ENCODE data around the gene PAF1. TPM values are rescaled to one million over a fixed set of nuclear protein-coding genes. Genes with fewer than 3 reads are reported as not detected.
"Not testable (repeated sequence)": the region's sequence is repeated elsewhere in the genome, so short reads cannot be mapped to it uniquely, and the experiment has no call there.

The PAF1 gene
- total RNA-seq, 1 donor: 45.4 TPM

DNA sequence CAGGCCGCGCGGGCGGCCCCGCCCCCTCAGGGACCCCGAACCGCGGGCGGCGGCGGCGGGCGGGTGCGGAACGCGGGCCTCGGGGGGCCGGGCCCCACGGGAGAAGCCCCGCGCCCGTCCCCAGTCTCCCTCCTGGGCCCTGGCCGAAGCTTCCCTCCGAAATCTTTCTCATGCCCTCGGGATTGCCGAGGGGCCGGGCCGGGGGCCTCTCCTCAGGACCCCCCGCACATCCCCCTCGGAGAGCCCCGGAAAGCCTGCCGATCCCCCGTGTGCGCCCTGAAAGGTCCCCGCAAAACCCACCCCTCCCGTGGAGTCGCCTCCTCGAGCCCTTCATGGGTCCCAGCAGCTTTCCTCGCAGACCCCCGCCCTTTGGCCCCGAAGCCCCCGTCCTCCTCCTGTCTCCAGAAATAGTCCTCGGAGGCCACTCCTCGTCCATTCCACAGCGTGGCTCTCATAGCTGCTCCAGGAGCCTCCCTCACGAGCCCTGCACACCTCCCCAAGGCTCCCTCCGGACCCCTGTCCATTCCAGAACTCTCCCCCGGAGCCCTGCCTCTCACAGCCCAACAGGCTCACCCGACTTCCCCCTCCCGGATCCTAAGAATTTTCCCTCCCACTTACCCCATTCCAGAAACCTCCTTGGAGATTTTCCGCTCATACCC is 48.1 kb downstream of the PAF1 start:
- H3K4me3 ChIP-seq (ENCODE audit: low read depth, low read length): peak overlapping the region; percentile 81
- no peak for DNase-seq (ENCODE audit: low read depth)
- TF ChIP-seq, protein P1, sequence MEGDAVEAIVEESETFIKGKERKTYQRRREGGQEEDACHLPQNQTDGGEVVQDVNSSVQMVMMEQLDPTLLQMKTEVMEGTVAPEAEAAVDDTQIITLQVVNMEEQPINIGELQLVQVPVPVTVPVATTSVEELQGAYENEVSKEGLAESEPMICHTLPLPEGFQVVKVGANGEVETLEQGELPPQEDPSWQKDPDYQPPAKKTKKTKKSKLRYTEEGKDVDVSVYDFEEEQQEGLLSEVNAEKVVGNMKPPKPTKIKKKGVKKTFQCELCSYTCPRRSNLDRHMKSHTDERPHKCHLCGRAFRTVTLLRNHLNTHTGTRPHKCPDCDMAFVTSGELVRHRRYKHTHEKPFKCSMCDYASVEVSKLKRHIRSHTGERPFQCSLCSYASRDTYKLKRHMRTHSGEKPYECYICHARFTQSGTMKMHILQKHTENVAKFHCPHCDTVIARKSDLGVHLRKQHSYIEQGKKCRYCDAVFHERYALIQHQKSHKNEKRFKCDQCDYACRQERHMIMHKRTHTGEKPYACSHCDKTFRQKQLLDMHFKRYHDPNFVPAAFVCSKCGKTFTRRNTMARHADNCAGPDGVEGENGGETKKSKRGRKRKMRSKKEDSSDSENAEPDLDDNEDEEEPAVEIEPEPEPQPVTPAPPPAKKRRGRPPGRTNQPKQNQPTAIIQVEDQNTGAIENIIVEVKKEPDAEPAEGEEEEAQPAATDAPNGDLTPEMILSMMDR (IDR thresholded peaks at IDR 0.05; ENCODE audit: insufficient read depth, low read length): no peak

DNA sequence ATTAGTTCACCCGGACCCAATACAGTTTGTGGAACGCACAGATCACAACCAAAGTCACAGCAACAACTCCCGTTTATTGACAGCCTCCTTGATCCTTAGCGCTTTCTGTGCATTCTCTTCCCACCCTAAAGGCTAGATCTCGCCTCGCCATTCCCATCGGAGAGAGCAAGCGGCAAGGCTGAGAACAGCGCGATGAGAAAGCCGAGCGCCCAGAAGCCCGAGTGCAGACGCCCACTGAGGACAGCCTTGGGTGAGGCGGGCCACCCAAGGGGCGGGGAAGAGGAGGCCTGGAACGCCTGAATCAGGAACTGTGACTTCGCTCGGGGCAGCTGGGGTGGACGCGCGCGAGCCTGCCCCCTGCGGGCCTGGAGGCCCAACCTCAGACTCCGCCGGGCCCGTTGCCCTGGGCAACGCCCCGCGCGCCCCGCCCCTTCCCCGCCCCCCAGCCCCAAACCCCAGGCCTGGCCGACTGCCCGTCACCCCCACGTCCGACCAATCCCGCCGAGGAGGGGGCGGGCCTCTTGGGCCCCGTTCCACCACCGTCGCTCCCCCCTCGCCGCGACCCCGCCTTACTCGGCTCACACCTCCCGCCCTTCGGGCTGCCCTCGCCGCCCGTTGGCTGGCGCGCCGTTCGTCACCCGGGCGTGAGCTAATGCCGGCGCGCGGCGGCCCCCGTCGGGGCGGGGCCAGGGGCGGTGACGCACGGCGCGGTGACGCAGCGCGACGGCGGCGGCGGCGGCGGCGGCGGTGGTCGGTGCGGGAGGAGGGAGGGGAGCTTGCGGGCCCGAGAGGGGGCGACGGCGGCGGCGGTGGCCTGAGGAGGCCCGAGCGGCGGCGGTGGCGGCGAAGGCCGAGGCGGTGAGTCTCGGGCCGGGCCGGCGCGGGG is 48.9 kb downstream of the PAF1 start, which contains the start of gene SAMD4B:
TSS of gene SAMD4B (plus strand) at position 703 of the 886 bp plus-strand sequence. CDS start 14,473 bp downstream, outside the sequence.
- peak; percentile 97 for DNase-seq (ENCODE audit: low read depth)
- TF ChIP-seq, protein P1 (IDR thresholded peaks at IDR 0.05; ENCODE audit: insufficient read depth, low read length): peak; percentile 66
- peak within 1 kb of the TSS; percentile 99 for H3K4me3 ChIP-seq (ENCODE audit: low read depth, low read length)

DNA sequence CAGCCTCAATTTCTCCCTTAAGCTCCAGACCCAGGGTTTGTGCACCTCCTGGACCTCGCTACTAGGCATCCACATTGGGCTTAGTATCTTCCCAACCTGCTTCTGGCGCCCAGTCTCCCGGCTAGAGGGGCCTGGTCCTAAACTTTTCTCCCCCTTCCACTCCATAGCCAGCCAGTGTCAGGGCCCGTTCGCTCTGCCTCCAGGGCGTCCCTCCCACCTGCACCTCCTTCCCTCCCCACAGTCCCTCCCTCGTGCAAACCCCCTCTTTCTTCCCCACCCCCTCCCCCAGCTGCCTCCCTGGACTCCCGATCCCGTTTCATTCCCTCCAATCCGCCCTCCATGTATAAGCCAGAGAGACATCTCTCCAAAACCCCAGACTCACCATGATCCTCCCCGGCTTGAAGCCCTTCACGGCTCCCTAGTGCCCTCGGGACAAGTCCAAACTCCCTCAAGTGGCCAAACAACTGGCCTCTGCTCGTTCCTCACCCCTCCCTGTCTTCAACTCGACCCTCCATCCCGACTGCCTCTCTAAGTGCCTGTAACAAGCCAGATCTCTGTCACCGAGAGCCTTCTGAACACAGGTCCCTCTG is 49.7 kb downstream of the PAF1 start:
- no peak for DNase-seq (ENCODE audit: low read depth)
- H3K4me3 ChIP-seq (ENCODE audit: low read depth, low read length): peak overlapping the region; percentile 99
- TF ChIP-seq, protein P1 (IDR thresholded peaks at IDR 0.05; ENCODE audit: insufficient read depth, low read length): peak; percentile 27

DNA sequence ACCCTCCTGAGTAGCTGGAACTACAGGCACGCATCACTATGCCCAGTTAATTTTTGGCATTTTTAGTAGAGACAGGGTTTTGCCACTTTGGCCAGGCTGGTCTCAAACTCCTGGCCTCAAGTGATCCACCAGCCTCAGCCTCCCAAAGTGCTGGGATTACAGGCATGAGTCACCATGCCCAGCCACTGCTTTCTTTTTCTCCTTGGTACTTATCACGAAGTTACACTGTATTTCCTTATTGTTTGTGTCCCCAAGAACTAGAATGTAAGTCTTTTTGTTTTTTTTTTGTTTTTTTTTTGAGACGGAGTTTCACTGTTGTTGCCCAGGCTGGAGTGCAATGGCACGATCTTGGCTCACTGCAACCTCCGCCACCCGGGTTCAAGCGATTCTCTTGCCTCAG is 50.8 kb downstream of the PAF1 start:
- not testable (repeated sequence) for H3K4me3 ChIP-seq (ENCODE audit: low read depth, low read length); DNase-seq (ENCODE audit: low read depth)

DNA sequence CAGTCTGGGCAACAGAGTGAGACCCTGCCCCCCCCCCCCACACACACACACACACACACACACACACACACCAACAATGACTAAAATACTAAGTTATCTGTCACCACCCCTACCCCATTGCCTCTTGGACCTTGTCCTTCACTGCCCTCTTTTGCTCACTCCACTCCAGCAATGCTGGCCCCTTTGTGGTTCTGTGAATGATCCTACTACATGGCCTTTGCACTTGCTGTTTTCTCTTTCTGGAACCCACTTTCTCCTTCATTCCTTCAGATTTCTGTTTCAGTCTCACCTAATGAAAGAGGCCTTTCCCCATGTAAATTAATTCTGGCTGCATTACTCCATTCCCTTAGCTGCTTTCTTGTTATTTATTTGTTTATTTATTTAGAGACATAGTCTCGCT is 51.2 kb downstream of the PAF1 start:
- no peak for DNase-seq (ENCODE audit: low read depth)
- TF ChIP-seq, protein P1 (IDR thresholded peaks at IDR 0.05; ENCODE audit: insufficient read depth, low read length): no peak
- no peak overlapping the region for H3K4me3 ChIP-seq (ENCODE audit: low read depth, low read length)

DNA sequence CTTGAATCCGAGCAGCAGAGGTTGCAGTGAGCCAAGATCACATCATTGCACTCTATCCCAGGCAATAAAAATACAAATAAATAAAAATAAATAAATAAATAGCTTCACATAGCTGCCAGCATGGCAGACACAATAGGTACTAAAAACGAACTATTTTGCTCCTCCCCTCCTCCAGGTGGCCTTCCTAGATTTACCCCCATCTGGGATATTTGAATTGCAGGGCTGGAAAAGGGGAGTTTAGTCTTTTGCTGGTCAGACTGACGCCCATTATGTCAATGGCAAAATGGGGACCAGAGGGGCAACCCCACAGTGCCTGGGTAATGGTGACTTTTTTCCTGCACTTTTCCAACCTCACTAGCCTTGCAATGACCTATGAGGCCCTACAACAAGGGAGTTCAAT is 54.4 kb downstream of the PAF1 start:
- TF ChIP-seq, protein P1 (IDR thresholded peaks at IDR 0.05; ENCODE audit: insufficient read depth, low read length): no peak
- no peak overlapping the region for H3K4me3 ChIP-seq (ENCODE audit: low read depth, low read length)
- DNase-seq (ENCODE audit: low read depth): no peak

Small RNAs within 50 kb of the gene (small RNA-seq; reads per million reads assigned to genes)
- gene AC011445.2 (0.25 reads per million), gene MIR4530 (not detected), gene RN7SL566P (not detected)

Other genes with a start within 250 kb of the PAF1 start
- not detected in 2 replicates for gene NCCRP1, start 194.1 kb downstream of the PAF1 start, total RNA-seq (ENCODE audit: low replicate concordance)
- not detected in 2 replicates for gene SYCN, start 186.8 kb downstream of the PAF1 start, total RNA-seq (ENCODE audit: low replicate concordance)
- gene IFNL3, start 146.1 kb downstream of the PAF1 start, total RNA-seq (ENCODE audit: low replicate concordance): not detected in 2 replicates
- not detected in 2 replicates for gene IFNL4, start 142.2 kb downstream of the PAF1 start, total RNA-seq (ENCODE audit: low replicate concordance)
- gene IFNL2, start 122.7 kb downstream of the PAF1 start, total RNA-seq (ENCODE audit: low replicate concordance): not detected in 2 replicates
- not detected in 2 replicates for gene IFNL1, start 94.7 kb downstream of the PAF1 start, total RNA-seq (ENCODE audit: low replicate concordance)
- gene LRFN1, start 70.2 kb downstream of the PAF1 start, total RNA-seq (ENCODE audit: low replicate concordance): 0.08 and 0.18 TPM in 2 replicates
- 4.2 TPM in 1 of 2 replicates, not detected in the other for gene GMFG, start 55.1 kb downstream of the PAF1 start, total RNA-seq (ENCODE audit: low replicate concordance)
- 21.5 and 84.9 TPM in 2 replicates for gene SAMD4B, start 48.7 kb downstream of the PAF1 start, total RNA-seq (ENCODE audit: low replicate concordance)
- gene MED29, start 272 bp upstream of the PAF1 start, total RNA-seq (ENCODE audit: low replicate concordance): 16.2 and 25.7 TPM in 2 replicates
- 10.8 and 18.3 TPM in 2 replicates for gene ZFP36, start 15.7 kb upstream of the PAF1 start, total RNA-seq (ENCODE audit: low replicate concordance)
- gene PLEKHG2, start 21.6 kb upstream of the PAF1 start, total RNA-seq (ENCODE audit: low replicate concordance): 14.1 and 29.1 TPM in 2 replicates
- 23.5 and 148 TPM in 2 replicates for gene RPS16, start 44.8 kb upstream of the PAF1 start, total RNA-seq (ENCODE audit: low replicate concordance)
- gene SUPT5H, start 54.5 kb upstream of the PAF1 start, total RNA-seq (ENCODE audit: low replicate concordance): 88.2 and 299 TPM in 2 replicates
- 46.1 and 49.5 TPM in 2 replicates for gene TIMM50, start 89.7 kb upstream of the PAF1 start, total RNA-seq (ENCODE audit: low replicate concordance)
- 0.09 TPM in 1 of 2 replicates, not detected in the other for gene DLL3, start 107.8 kb upstream of the PAF1 start, total RNA-seq (ENCODE audit: low replicate concordance)
- not detected in 2 replicates for gene SELENOV, start 124.0 kb upstream of the PAF1 start, total RNA-seq (ENCODE audit: low replicate concordance)
- gene EID2B, start 141.7 kb upstream of the PAF1 start, total RNA-seq (ENCODE audit: low replicate concordance): 1.5 and 3.3 TPM in 2 replicates
- 3.9 and 5.7 TPM in 2 replicates for gene EID2, start 149.1 kb upstream of the PAF1 start, total RNA-seq (ENCODE audit: low replicate concordance)
- not detected in 2 replicates for gene LGALS13, start 211.4 kb upstream of the PAF1 start, total RNA-seq (ENCODE audit: low replicate concordance)